GM12892 (cell line): ENCODE results near the gene AHNAK2.

Experiments
- POLR2A ChIP-seq: IDR thresholded peaks from 2 replicates; pipeline ENCODE4 v1.6.1; 2011; ENCODE audit warnings: low read depth, low read length, control low read depth
- TAF1 ChIP-seq: IDR thresholded peaks from 2 replicates; pipeline ENCODE4 v1.6.1; 2011; ENCODE audit warnings: low read depth, mild to moderate bottlenecking, control low read depth, low read length, borderline replicate concordance

DNA sequence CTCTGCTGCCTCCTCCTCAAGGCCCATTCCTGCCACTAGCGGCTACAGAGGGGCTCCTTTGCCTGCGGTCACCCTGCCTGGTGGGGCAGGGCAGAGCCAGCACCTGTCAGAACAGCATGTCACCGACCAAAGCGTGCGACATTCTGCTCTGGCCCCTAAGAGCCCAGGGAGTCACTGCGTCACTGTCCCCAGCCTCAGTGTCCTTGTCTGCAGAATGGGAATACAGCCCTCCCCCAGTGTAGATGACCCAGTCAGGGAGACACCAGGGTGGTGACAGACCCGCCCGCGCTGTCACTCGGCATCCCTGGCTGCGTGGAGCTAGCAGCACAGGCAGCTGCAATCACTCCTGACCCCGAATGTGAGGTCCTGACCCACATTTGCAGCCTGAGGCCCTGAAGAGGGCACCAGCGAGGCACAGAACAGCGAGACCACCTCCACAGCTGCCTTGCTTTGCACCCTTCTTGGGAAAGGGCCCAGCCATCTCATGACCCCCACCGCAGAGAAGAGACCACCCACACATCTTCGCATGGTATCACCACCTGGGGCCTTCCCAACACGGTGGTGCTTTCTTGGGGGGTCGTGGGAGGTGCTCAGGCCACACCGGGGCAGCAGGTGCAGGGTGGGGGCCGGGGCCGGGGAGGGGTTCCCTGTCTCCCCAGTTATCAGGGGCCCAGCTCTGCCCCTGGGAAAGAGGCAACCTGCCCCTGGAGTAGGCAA, 2.5 kb downstream of the AHNAK2 start:
- TF ChIP-seq POLR2A (no peak), TAF1 (no peak)
